ENCODE results near the gene SOX5. TPM values are rescaled to one million over a fixed set of nuclear protein-coding genes. Genes with fewer than 3 reads are reported as not detected.
A peak's percentile ranks its signal among the peaks of the same experiment; 100 is the strongest.

Gene SOX5
- total and polyA plus RNA-seq, 9 of the 15 experiments (the other 6 are each of a cell fraction or from before 2014, with no cell fraction given), result 8.3 to 16.5 (median 11.9) TPM

- H3K9me3 ChIP-seq (replicated peaks; ENCODE audit: control insufficient read depth, insufficient read depth, low read depth, low read length), result no peaks in the 10 kb centered on the region
- no peaks in the 10 kb centered on the region for H4K20me1 ChIP-seq (replicated peaks; ENCODE audit: control insufficient read depth, insufficient read depth, low read length)
- H3K79me2 ChIP-seq (ENCODE audit: control insufficient read depth, insufficient read depth, low read length), result no peaks in the 10 kb centered on the region
- H3K9ac ChIP-seq (ENCODE audit: insufficient read depth in 1 of 2, low read depth in 2 of 2, low read length in 2 of 2), result no peak overlapping the region
- peaks cover 34% of the 10 kb centered on the region; the same call in 1 of the 3 replicates for H3K36me3 ChIP-seq (ENCODE audit: control insufficient read depth, insufficient read depth, low read length)
- H3K4me2 ChIP-seq (ENCODE audit: insufficient read depth, low read length), result no peak overlapping the region
- peak; percentile 45; the same call in 2 of the 3 replicates for ATAC-seq
- intact Hi-C loops (cut with micrococcal nuclease) (no loop called here), in situ Hi-C loops (cut with MboI) (no loop called here)
- ChIA-PET CTCF (ENCODE audit: low intra/inter-chr PET ratio) (no interaction called here), POLR2A (no interaction called here)
- no peaks in the 10 kb centered on the region for H3K9me1 ChIP-seq (ENCODE audit: control insufficient read depth, insufficient read depth, low read length)
- TF ChIP-seq TFAM (CRISPR knock-in tag; conservative IDR thresholded peaks at IDR 0.05) (no peak), ARID1B (IDR thresholded peaks at IDR 0.05) (peak; percentile 47), NFIC (IDR thresholded peaks at IDR 0.05) (peak; percentile 72), IRF2 (CRISPR knock-in tag; IDR thresholded peaks at IDR 0.05) (no peak), TAL1 (IDR thresholded peaks at IDR 0.05) (0 out of 2 replicates have a peak, but pooled peaks have one; percentile 31)
- no peak for FAIRE-seq
- H3K4me1 ChIP-seq (replicated peaks in 1 of 2; ENCODE audit: control insufficient read depth in 2 of 2, insufficient read depth in 2 of 2, low read length in 2 of 2), result peaks cover 0 to 6% of the 10 kb centered on the region in 2 experiments; a peak in 2 of 5 replicates
- no peaks in the 10 kb centered on the region for H3K27me3 ChIP-seq (ENCODE audit: control insufficient read depth in 2 of 2, insufficient read depth in 2 of 2, low read length in 2 of 2)
- no TSS peak for BruUV-seq (replicated peaks)
- DNase-seq (ENCODE audit: extremely low read depth in 1 of 4, low spot score in 3 of 4), result no peak
- no peak overlapping the region; the same call in 2 of the 3 replicates for H3K27ac ChIP-seq (ENCODE audit: extremely low read depth, low read depth, low read length)
- no peak overlapping the region for H3K4me3 ChIP-seq
- H2AFZ ChIP-seq (ENCODE audit: low read depth, low read length), result no peak overlapping the region
Observed at GRCh38 chr12:23533265-23533664, 416.2 kb downstream of the SOX5 start.

GRCh38 chr12:23528316-23528715, 421.2 kb downstream of the SOX5 start:
- Histone ChIP-seq H3K9me3 (replicated peaks; ENCODE audit: control insufficient read depth, insufficient read depth, low read depth, low read length) (peaks cover 9% of the 10 kb centered on the region), H3K4me1 (replicated peaks in 1 of 2; ENCODE audit: control insufficient read depth in 2 of 2, insufficient read depth in 2 of 2, low read length in 2 of 2) (no peaks in the 10 kb centered on the region; a peak in 1 of 5 replicates), H3K4me3 (no peak overlapping the region), H4K20me1 (replicated peaks; ENCODE audit: control insufficient read depth, insufficient read depth, low read length) (no peaks in the 10 kb centered on the region), H3K36me3 (ENCODE audit: control insufficient read depth, insufficient read depth, low read length) (peaks cover 11% of the 10 kb centered on the region; the same call in 1 of the 3 replicates), H3K27me3 (ENCODE audit: control insufficient read depth in 2 of 2, insufficient read depth in 2 of 2, low read length in 2 of 2) (no peaks in the 10 kb centered on the region), H3K27ac (ENCODE audit: extremely low read depth, low read depth, low read length) (no peak overlapping the region), H3K9ac (ENCODE audit: insufficient read depth in 1 of 2, low read depth in 2 of 2, low read length in 2 of 2) (no peak overlapping the region), H3K9me1 (ENCODE audit: control insufficient read depth, insufficient read depth, low read length) (no peaks in the 10 kb centered on the region), H3K4me2 (ENCODE audit: insufficient read depth, low read length) (no peak overlapping the region), H3K79me2 (ENCODE audit: control insufficient read depth, insufficient read depth, low read length) (no peaks in the 10 kb centered on the region), H2AFZ (ENCODE audit: low read depth, low read length) (no peak overlapping the region)
- CTCF ChIA-PET (ENCODE audit: low intra/inter-chr PET ratio), result no interaction called here
- in situ Hi-C loops (cut with MboI) (no loop called here), intact Hi-C loops (cut with micrococcal nuclease) (no loop called here)
- DNase-seq (ENCODE audit: extremely low read depth in 1 of 4, low spot score in 3 of 4) (peak in 1 of 4 experiments; percentile 15), FAIRE-seq (no peak), ATAC-seq (peak; percentile 69)
- no TSS peak for BruUV-seq (replicated peaks)
- whole genome bisulfite sequencing (ENCODE audit: insufficient coverage, low coverage, missing lambda C conversion rate), result 91% methylated on average over 1 of the region's 1 CpG
- POLR2A ChIA-PET, result no interaction called here
- TF ChIP-seq REST (IDR thresholded peaks at IDR 0.05; ENCODE audit: borderline replicate concordance) (peak; percentile 29; the same call in 1 of the 2 replicates), REST (CRISPR knock-in tag; IDR thresholded peaks at IDR 0.05; ENCODE audit: low read depth) (no peak)
